IMR-90 (cell line): ENCODE data around the gene CTBP2. TPM values are rescaled to one million over a fixed set of nuclear protein-coding genes. Genes with fewer than 3 reads are reported as not detected.

Experiments
- ATAC-seq: fragments of 200-7000 bp; cut with Tn5 transposase; 2 replicates; pipeline ENCODE4 v1.9.1; 2020; ENCODE audit warnings: low read depth, mild to moderate bottlenecking, moderate library complexity
- BruUV-seq: library from RNA; stranded (reverse); fragments of 400-500 nt; replicated peaks from 2 replicates; lab custom pipeline; 2021; lab: Mats Ljungman, UMichigan
- CTCF ChIA-PET: fragments of 300-600 bp; formaldehyde crosslinking; extraction: SDS; loops from one replicate; lab custom pipeline; 2021; ENCODE audit warnings: antibody characterized with exemption; lab: Yijun Ruan, JAX
- POLR2A ChIA-PET: fragments of 300-600 bp; sonication (Branson Sonifier 250); formaldehyde crosslinking; loops from one replicate; lab custom pipeline; 2022; ENCODE audit warnings: antibody characterized with exemption; ENCODE audit not compliant: unreplicated experiment; lab: Charles Lee
- DNase-seq: peaks from one replicate; pipeline ENCODE4 v3.0.0; 2013
- H2AFZ ChIP-seq: replicated peaks from 2 replicates; pipeline ENCODE3; 2013; ENCODE audit warnings: low read length, mild to moderate bottlenecking; ENCODE audit not compliant: poor library complexity
- H2AK5ac ChIP-seq: 2 replicates; pipeline ENCODE4 v1.6.1; 2013; ENCODE audit warnings: low read depth, low read length, inconsistent platforms
- H2AK9ac ChIP-seq: replicated peaks from 2 replicates; pipeline ENCODE3; 2013; ENCODE audit warnings: mild to moderate bottlenecking, low read depth, low read length, moderate library complexity; ENCODE audit not compliant: poor library complexity
- H2BK120ac ChIP-seq: 2 replicates; pipeline ENCODE4 v1.6.1; 2013; ENCODE audit warnings: low read depth, low read length, inconsistent platforms
- H2BK15ac ChIP-seq: 3 replicates; pipeline ENCODE4 v1.6.1; 2013; ENCODE audit warnings: low read depth, low read length, inconsistent platforms
- H2BK20ac ChIP-seq: 2 replicates; pipeline ENCODE4 v1.6.1; 2013; ENCODE audit warnings: low read depth, mild to moderate bottlenecking, inconsistent platforms, low read length, moderate library complexity
- H2BK5ac ChIP-seq: 2 replicates; pipeline ENCODE4 v1.6.1; 2013; ENCODE audit warnings: mild to moderate bottlenecking, low read depth, low read length, inconsistent platforms; ENCODE audit not compliant: poor library complexity, severe bottlenecking
- H3K14ac ChIP-seq: replicated peaks from 2 replicates; pipeline ENCODE4 v1.6.1; 2013; ENCODE audit warnings: low read depth, low read length, inconsistent platforms
- H3K18ac ChIP-seq: 2 replicates; pipeline ENCODE4 v1.6.1; 2013; ENCODE audit warnings: low read depth, low read length, control low read depth
- H3K23ac ChIP-seq: 2 replicates; pipeline ENCODE4 v1.6.1; 2013; ENCODE audit warnings: low read depth, low read length, inconsistent platforms
- H3K27ac ChIP-seq: 2 replicates; pipeline ENCODE4 v1.5.1; 2013; ENCODE audit warnings: mild to moderate bottlenecking, control low read depth, low read length; ENCODE audit not compliant: insufficient read depth
- H3K27me3 ChIP-seq: 2 replicates; pipeline ENCODE4 v1.6.1; 2013; ENCODE audit warnings: low read length; ENCODE audit not compliant: control insufficient read depth, insufficient read depth
- H3K36me3 ChIP-seq: 2 replicates; pipeline ENCODE4 v1.6.1; 2013; ENCODE audit warnings: low read length, mixed read lengths; ENCODE audit not compliant: control insufficient read depth, insufficient read depth
- H3K4ac ChIP-seq: 2 replicates; pipeline ENCODE4 v1.6.1; 2013; ENCODE audit warnings: low read depth, low read length, inconsistent platforms
- H3K4me1 ChIP-seq: 2 replicates; pipeline ENCODE4 v1.6.1; 2013; ENCODE audit warnings: low read length, mixed read lengths; ENCODE audit not compliant: control insufficient read depth, insufficient read depth
- H3K4me2 ChIP-seq: 2 replicates; pipeline ENCODE4 v1.6.1; 2013; ENCODE audit warnings: low read depth, mild to moderate bottlenecking, control low read depth, low read length, moderate library complexity
- H3K4me3 ChIP-seq: 2 replicates; pipeline ENCODE4 v1.5.1; 2013; ENCODE audit warnings: low read depth, mild to moderate bottlenecking, control low read depth, low read length, moderate library complexity; ENCODE audit not compliant: insufficient read depth
- H3K56ac ChIP-seq: 2 replicates; pipeline ENCODE4 v1.6.1; 2013; ENCODE audit warnings: low read length, inconsistent platforms; ENCODE audit not compliant: insufficient read depth; ENCODE audit errors: extremely low read depth
- H3K79me1 ChIP-seq, 2 experiments: 2 replicates each; pipeline ENCODE4 v1.6.1; 2013; ENCODE audit warnings: low read length in 2 of 2, inconsistent platforms in 1 of 2, low read depth in 1 of 2
- H3K9ac ChIP-seq: 2 replicates; pipeline ENCODE4 v1.6.1; 2013; ENCODE audit warnings: low read depth, low read length, control low read depth
- H3K9me1 ChIP-seq: 2 replicates; pipeline ENCODE4 v1.6.1; 2013; ENCODE audit warnings: low read length, inconsistent platforms; ENCODE audit not compliant: insufficient read depth
- H3K9me3 ChIP-seq: 2 replicates; pipeline ENCODE4 v1.6.1; 2013; ENCODE audit warnings: low read length; ENCODE audit not compliant: control insufficient read depth, insufficient read depth
- H4K20me1 ChIP-seq: 2 replicates; pipeline ENCODE4 v1.6.1; 2013; ENCODE audit warnings: low read length, inconsistent platforms; ENCODE audit not compliant: insufficient read depth
- H4K5ac ChIP-seq: 2 replicates; pipeline ENCODE4 v1.6.1; 2013; ENCODE audit warnings: mild to moderate bottlenecking, low read depth, low read length, control low read depth
- H4K8ac ChIP-seq, 2 experiments: 2 replicates each; pipeline ENCODE4 v1.6.1; 2013; ENCODE audit warnings: low read depth in 2 of 2, low read length in 2 of 2, control low read depth in 1 of 2, inconsistent platforms in 1 of 2
- H4K91ac ChIP-seq: 2 replicates; pipeline ENCODE4 v1.6.1; 2013; ENCODE audit warnings: low read depth, low read length, inconsistent platforms; ENCODE audit not compliant: insufficient read depth
- CEBPB ChIP-seq: IDR thresholded peaks from 2 replicates; pipeline ENCODE4 v1.6.1; 2012; ENCODE audit warnings: low read depth, low read length, improper control_type of control experiment
- CHD1 ChIP-seq: IDR thresholded peaks from 2 replicates; pipeline ENCODE4 v1.6.1; 2012; ENCODE audit warnings: low read depth, low read length, improper control_type of control experiment
- FOS ChIP-seq: fragments of 150-350 bp; IDR thresholded peaks from 2 replicates; pipeline ENCODE4 v1.6.1; 2016; ENCODE audit warnings: low read depth, low read length
- MAFK ChIP-seq: IDR thresholded peaks from 2 replicates; pipeline ENCODE4 v1.6.1; 2012; ENCODE audit warnings: low read depth, low read length, improper control_type of control experiment
- MXI1 ChIP-seq: IDR thresholded peaks from 2 replicates; pipeline ENCODE4 v1.6.1; 2012; ENCODE audit warnings: low read depth, mild to moderate bottlenecking, low read length, moderate library complexity, borderline replicate concordance
- NFE2L2 ChIP-seq: fragments of 150-350 bp; IDR thresholded peaks from 2 replicates; pipeline ENCODE4 v1.6.1; 2016; ENCODE audit warnings: low read depth, mild to moderate bottlenecking, low read length
- POLR2A ChIP-seq: IDR thresholded peaks from 2 replicates; pipeline ENCODE4 v1.6.1; 2012; ENCODE audit warnings: mild to moderate bottlenecking, low read depth, low read length
- RFX5 ChIP-seq: IDR thresholded peaks from 2 replicates; pipeline ENCODE4 v1.8.0; 2012; ENCODE audit warnings: low read depth, mild to moderate bottlenecking, low read length, moderate library complexity
- SMC3 ChIP-seq: fragments of 150-350 bp; IDR thresholded peaks from 2 replicates; pipeline ENCODE4 v1.6.1; 2016; ENCODE audit warnings: low read depth, mild to moderate bottlenecking, antibody characterized with exemption, low read length, moderate library complexity
- WGBS, 2 experiments: methylation state at CpG; one replicate each; pipeline versions ENCODE4 v1.1.5 to v1.1.7; 2013; ENCODE audit warnings: missing lambda C conversion rate in 2 of 2; ENCODE audit not compliant: insufficient read length in 1 of 2; ENCODE audit errors: extremely low coverage in 2 of 2; 5-methylcytosine and 5-hydroxymethylcytosine counted together
- dilution Hi-C: fragments of 300-500 bp; cut with HindIII; formaldehyde crosslinking; loops from one replicate; pipeline ENCODE4 v1.14.3; 2018; ENCODE audit warnings: low sequenced_read_pairs; ENCODE audit not compliant: unreplicated experiment
- in situ Hi-C: fragments of 300-500 bp; cut with MboI; formaldehyde crosslinking; loops from 3 replicates; pipeline ENCODE4 v1.14.3; 2019; ENCODE audit warnings: low sequenced_read_pairs, inconsistent platforms, mixed read lengths
- intact Hi-C: fragments of 100-400 bp; cut with micrococcal nuclease; formaldehyde crosslinking; loops from 2 replicates; pipeline ENCODE4 v1.10.0; 2022
- polyA plus RNA-seq, 3 experiments: library from polyadenylated mRNA; depleted of rRNA; stranded (reverse); fragments of >200 nt; gene quantifications; 2 replicates each; pipeline ENCODE4 v1.2.3, GENCODE V29; 2012; ENCODE audit warnings: low replicate concordance in 1 of 3
- total RNA-seq: library from RNA; depleted of rRNA; stranded (reverse); fragments of >200 nt; gene quantifications from 2 replicates; pipeline ENCODE4 v1.2.3, GENCODE V29; 2012

Gene CTBP2
- total and polyA plus RNA-seq, 2 of the 4 experiments (the other 2 are of a cell fraction), result 81.0 to 86.6 TPM

- Histone ChIP-seq H3K9ac (no peak overlapping the region), H2BK120ac (no peak overlapping the region), H4K20me1 (peaks cover 67% of the 10 kb centered on the region), H2AFZ (no peak overlapping the region), H3K4ac (no peak overlapping the region), H3K9me1 (peaks cover 11% of the 10 kb centered on the region), H3K27me3 (no peaks in the 10 kb centered on the region), H3K4me3 (no peak overlapping the region), H3K27ac (no peak overlapping the region), H3K18ac (no peak overlapping the region), H2AK9ac (no peak overlapping the region), H3K4me1 (peaks cover 23% of the 10 kb centered on the region), H3K36me3 (peaks cover 2% of the 10 kb centered on the region), H4K5ac (no peak overlapping the region), H2AK5ac (no peak overlapping the region), H4K8ac (no peak overlapping the region), H2BK5ac (no peak overlapping the region), H2BK15ac (no peak overlapping the region), H3K56ac (no peak overlapping the region), H4K91ac (no peak overlapping the region), H3K23ac (no peak overlapping the region), H3K14ac (no peak overlapping the region), H2BK20ac (no peak overlapping the region), H3K79me1 (peaks cover 0 to 33% of the 10 kb centered on the region in 2 experiments; a peak in 2 of 4 replicates), H3K4me2 (no peak overlapping the region), H3K9me3 (no peaks in the 10 kb centered on the region)
- DNase-seq (no peak), ATAC-seq (no peak)
- intact Hi-C loops (loop anchor here (5.0 kb wide), 2 partner anchors 159 to 471 kb away; no protein-coding TSS in a partner anchor), dilution Hi-C loops (no loop called here), in situ Hi-C loops (loop anchor here (10.0 kb wide), 1 partner anchor 101 kb away; no protein-coding TSS in a partner anchor)
- TF ChIP-seq FOS (no peak), MXI1 (no peak), SMC3 (no peak), POLR2A (no peak), CEBPB (no peak), NFE2L2 (no peak), MAFK (no peak), CHD1 (no peak), RFX5 (no peak)
- WGBS, 2 experiments, result no CpG with 5 or more reads among the region's 3 CpGs
- ChIA-PET CTCF (interaction anchor here (1.7 kb wide), 1 partner anchor 109 kb away, joined by 4 read pairs; no protein-coding TSS in a partner anchor), POLR2A (no interaction called here)
- no TSS peak for BruUV-seq
These were observed 4.2 kb downstream of the CTBP2 start for GRCh38 chr10:125156196-125156595.
